ENCODE measurements around the gene ARHGAP44. TPM values are rescaled to one million over a fixed set of nuclear protein-coding genes. Genes with fewer than 3 reads are reported as not detected.

ARHGAP44 gene, protein sequence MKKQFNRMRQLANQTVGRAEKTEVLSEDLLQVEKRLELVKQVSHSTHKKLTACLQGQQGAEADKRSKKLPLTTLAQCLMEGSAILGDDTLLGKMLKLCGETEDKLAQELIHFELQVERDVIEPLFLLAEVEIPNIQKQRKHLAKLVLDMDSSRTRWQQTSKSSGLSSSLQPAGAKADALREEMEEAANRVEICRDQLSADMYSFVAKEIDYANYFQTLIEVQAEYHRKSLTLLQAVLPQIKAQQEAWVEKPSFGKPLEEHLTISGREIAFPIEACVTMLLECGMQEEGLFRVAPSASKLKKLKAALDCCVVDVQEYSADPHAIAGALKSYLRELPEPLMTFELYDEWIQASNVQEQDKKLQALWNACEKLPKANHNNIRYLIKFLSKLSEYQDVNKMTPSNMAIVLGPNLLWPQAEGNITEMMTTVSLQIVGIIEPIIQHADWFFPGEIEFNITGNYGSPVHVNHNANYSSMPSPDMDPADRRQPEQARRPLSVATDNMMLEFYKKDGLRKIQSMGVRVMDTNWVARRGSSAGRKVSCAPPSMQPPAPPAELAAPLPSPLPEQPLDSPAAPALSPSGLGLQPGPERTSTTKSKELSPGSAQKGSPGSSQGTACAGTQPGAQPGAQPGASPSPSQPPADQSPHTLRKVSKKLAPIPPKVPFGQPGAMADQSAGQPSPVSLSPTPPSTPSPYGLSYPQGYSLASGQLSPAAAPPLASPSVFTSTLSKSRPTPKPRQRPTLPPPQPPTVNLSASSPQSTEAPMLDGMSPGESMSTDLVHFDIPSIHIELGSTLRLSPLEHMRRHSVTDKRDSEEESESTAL
- 1.9 and 5.8 TPM in 2 replicates for total RNA-seq

DNA sequence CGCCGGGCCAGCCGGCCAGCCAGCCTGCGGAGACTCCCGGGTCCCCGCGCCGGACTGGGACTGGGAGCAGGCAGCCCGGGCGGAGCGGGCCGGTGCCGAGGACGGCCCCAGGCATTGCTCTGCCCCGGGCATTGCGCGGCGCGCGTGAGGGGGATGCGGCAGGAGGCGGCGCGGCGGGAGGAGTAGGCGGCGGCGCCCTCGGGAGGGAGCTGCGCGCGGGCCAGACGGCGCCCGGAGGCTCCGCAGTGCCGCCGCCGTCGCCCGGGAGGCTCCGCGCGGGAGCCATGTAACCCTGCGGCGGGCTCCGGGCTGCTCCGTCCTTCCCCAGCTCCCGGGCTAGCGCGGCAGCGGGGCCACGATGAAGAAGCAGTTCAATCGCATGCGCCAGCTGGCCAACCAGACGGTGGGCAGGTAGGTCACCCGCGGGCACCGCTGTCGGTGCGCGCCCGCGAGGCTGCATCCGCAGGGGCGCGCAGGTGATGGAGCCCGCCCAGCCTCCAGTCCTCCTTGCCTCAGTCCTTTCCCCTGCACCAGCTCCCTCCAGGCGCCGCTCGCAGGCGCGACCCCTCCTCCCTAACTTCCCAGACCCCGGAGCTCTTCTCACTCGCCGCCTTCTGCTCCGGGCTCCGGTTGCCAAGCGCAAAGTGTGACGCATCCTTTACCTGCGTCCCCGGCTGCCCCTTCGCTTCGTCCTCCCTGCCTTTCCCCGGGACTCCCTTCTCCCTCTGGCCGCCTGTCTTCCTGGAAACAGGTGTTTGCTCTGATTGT is at the start of gene ARHGAP44:
ARHGAP44 (plus strand) TSS at position 18 of the 768 bp plus-strand sequence; CDS start at position 359, 341 bp downstream.
- TF ChIP-seq, protein P1, sequence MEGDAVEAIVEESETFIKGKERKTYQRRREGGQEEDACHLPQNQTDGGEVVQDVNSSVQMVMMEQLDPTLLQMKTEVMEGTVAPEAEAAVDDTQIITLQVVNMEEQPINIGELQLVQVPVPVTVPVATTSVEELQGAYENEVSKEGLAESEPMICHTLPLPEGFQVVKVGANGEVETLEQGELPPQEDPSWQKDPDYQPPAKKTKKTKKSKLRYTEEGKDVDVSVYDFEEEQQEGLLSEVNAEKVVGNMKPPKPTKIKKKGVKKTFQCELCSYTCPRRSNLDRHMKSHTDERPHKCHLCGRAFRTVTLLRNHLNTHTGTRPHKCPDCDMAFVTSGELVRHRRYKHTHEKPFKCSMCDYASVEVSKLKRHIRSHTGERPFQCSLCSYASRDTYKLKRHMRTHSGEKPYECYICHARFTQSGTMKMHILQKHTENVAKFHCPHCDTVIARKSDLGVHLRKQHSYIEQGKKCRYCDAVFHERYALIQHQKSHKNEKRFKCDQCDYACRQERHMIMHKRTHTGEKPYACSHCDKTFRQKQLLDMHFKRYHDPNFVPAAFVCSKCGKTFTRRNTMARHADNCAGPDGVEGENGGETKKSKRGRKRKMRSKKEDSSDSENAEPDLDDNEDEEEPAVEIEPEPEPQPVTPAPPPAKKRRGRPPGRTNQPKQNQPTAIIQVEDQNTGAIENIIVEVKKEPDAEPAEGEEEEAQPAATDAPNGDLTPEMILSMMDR (conservative IDR thresholded peaks at IDR 0.05; ENCODE audit: low read depth, low read length), result no peak
- no peak for DNase-seq (ENCODE audit: low read depth)
- peak within 1 kb of the TSS; percentile 63 for H3K4me3 ChIP-seq (ENCODE audit: low read depth, low read length)

GRCh38 chr17:12739500-12739899 is 49.8 kb upstream of the ARHGAP44 start:
- no peak for DNase-seq (ENCODE audit: low read depth)
- TF ChIP-seq, protein P1 (conservative IDR thresholded peaks at IDR 0.05; ENCODE audit: low read depth, low read length), result no peak
- no peak overlapping the region for H3K4me3 ChIP-seq (ENCODE audit: low read depth, low read length)

- H3K4me3 ChIP-seq (ENCODE audit: low read depth, low read length), result no peak overlapping the region
- TF ChIP-seq, protein P1 (conservative IDR thresholded peaks at IDR 0.05; ENCODE audit: low read depth, low read length), result no peak
- no peak for DNase-seq (ENCODE audit: low read depth)
Measured at GRCh38 chr17:12743046-12743445, 46.3 kb upstream of the ARHGAP44 start.

DNA sequence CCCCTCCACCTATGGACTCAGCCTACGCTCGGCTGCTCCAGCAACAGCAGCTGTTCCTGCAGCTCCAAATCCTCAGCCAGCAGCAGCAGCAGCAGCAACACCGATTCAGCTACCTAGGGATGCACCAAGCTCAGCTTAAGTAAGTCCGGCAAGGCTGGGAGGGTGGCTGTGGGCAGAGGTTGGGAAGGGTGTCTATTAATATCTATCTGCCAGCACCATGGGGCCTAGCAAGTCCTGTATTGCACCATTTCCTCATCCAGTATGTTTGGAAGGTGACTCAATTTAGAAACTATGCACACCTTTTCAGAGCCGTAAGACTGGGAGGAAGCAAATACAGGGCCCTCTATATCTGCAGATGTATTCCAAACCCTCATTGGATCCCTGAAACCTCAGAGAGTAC is 45.0 kb upstream of the ARHGAP44 start:
- no peak for DNase-seq (ENCODE audit: low read depth)
- TF ChIP-seq, protein P1 (conservative IDR thresholded peaks at IDR 0.05; ENCODE audit: low read depth, low read length), result no peak
- H3K4me3 ChIP-seq (ENCODE audit: low read depth, low read length), result no peak overlapping the region

DNA sequence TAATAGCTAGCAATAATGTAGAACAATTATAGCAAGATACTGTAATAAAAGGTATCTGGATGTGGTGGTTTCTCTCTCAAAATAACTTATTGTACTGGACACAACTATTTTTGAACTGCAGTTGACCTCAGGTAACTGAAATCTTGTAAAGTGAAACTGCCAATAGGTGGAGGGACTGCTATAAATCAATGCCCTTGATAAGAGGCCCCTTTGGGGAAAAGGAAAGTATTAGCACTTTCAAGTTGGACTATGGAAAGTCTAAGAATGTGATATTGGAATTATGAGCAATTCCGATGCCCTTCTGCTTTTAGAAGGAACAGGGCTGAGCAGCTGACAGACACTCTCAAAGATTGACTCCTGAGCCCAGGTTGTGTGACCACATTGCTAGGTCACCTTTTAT is 44.5 kb upstream of the ARHGAP44 start:
- H3K4me3 ChIP-seq (ENCODE audit: low read depth, low read length), result no peak overlapping the region
- TF ChIP-seq, protein P1 (conservative IDR thresholded peaks at IDR 0.05; ENCODE audit: low read depth, low read length), result no peak
- no peak for DNase-seq (ENCODE audit: low read depth)

DNA sequence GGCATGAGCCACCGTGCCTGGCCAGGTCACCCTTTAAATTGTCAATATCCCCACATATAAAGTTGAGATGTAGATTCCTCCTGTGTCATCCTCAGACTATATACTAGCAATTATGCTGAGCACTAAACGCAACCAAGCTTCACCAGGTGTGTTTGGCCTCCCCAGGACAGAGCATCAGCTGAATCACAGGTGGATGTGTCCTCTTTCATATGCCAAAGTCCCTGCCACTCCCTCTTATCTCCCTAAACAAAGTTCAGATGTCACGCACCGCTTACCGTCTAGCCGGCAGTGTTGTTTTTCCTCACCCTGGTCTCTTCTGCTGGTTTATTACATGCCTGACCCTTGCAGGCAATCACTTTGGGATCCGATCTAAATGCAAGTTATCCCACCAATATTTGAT is 43.8 kb upstream of the ARHGAP44 start:
- no peak for DNase-seq (ENCODE audit: low read depth)
- TF ChIP-seq, protein P1 (conservative IDR thresholded peaks at IDR 0.05; ENCODE audit: low read depth, low read length), result no peak

More for the DNA sequence above, 43.8 kb upstream of the ARHGAP44 start:
- no peak overlapping the region for H3K4me3 ChIP-seq (ENCODE audit: low read depth, low read length)

Data from epithelial cell of proximal tubule (primary cell).